ENCODE measurements around the gene DSCAML1.

Gene DSCAML1

DNA sequence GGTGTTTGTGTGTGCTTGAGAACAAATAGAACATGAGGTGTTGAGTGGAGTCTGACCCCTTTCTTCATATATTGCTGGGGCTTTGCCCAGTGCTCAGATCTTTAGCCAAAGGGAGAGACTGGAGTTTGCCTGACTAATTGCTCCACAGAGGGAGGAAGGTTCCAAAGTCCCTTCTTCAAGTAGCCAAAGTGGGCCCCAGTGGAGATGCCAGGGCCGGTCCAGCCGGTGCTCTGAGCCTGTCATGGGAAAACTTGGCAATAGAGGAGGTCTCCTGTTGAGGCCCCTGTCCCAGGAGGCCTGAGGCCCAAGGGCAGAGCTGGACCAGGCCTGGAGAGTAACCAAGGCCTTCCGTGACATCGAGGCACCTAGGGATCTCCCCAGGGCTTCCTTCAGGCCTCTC lies 112.3 kb downstream of the DSCAML1 start:
- H2AK5ac ChIP-seq (ENCODE audit: low read depth, low read length), result no peak overlapping the region
- no peak overlapping the region for H3K14ac ChIP-seq (ENCODE audit: low read length)
- no peaks in the 10 kb centered on the region for H3K9me3 ChIP-seq (replicated peaks in 1 of 2; ENCODE audit: control insufficient read depth in 2 of 2, insufficient read depth in 1 of 2, low read depth in 1 of 2, low read length in 2 of 2)
- no peak overlapping the region for H2BK120ac ChIP-seq (ENCODE audit: low read depth, low read length)
- no peak overlapping the region for H3K27ac ChIP-seq (replicated peaks; ENCODE audit: low read length)
- H3K4me2 ChIP-seq (ENCODE audit: insufficient read depth, low read length, poor library complexity, severe bottlenecking), result no peak overlapping the region
- H2BK12ac ChIP-seq (ENCODE audit: low read length), result no peak overlapping the region
- no peak overlapping the region for H3K9ac ChIP-seq (ENCODE audit: low read depth, low read length, poor library complexity)
- no peaks in the 10 kb centered on the region for H3K79me1 ChIP-seq (ENCODE audit: low read depth, low read length)
- no peak overlapping the region for H3K23ac ChIP-seq (ENCODE audit: low read depth, low read length, poor library complexity)
- no peak overlapping the region for H2BK15ac ChIP-seq (ENCODE audit: low read length)
- H3K4ac ChIP-seq (ENCODE audit: low read length), result no peak overlapping the region
- no peak overlapping the region for H4K8ac ChIP-seq (ENCODE audit: low read depth, low read length)
- no peak overlapping the region for H3K4me3 ChIP-seq (ENCODE audit: low read length in 2 of 2)
- no peak overlapping the region for H3K18ac ChIP-seq (ENCODE audit: low read length)
- no peak overlapping the region for H4K91ac ChIP-seq (ENCODE audit: low read depth, low read length, poor library complexity)
- no CpG with 5 or more reads among the region's 4 CpGs for WGBS, 2 donors (ENCODE audit: extremely low coverage in 2 of 2, insufficient read length in 2 of 2, insufficient replicate concordance in 1 of 2)
- DNase-seq (ENCODE audit: low spot score), result no peak
- H2BK5ac ChIP-seq (ENCODE audit: low read length), result no peak overlapping the region
- no peaks in the 10 kb centered on the region for H3K4me1 ChIP-seq (ENCODE audit: control insufficient read depth in 2 of 2, insufficient read depth in 1 of 2, low read depth in 1 of 2, low read length in 2 of 2)
- H3K36me3 ChIP-seq (replicated peaks in 1 of 2; ENCODE audit: control insufficient read depth in 2 of 2, insufficient read depth in 2 of 2, low read length in 2 of 2), result no peaks in the 10 kb centered on the region
- no peak overlapping the region for H2AFZ ChIP-seq (ENCODE audit: low read length)
- H3K27me3 ChIP-seq (ENCODE audit: control insufficient read depth in 3 of 3, insufficient read depth in 3 of 3, low read depth in 1 of 3, low read length in 3 of 3), result peaks cover 0 to 49% (median 0%) of the 10 kb centered on the region in 3 experiments

DNA sequence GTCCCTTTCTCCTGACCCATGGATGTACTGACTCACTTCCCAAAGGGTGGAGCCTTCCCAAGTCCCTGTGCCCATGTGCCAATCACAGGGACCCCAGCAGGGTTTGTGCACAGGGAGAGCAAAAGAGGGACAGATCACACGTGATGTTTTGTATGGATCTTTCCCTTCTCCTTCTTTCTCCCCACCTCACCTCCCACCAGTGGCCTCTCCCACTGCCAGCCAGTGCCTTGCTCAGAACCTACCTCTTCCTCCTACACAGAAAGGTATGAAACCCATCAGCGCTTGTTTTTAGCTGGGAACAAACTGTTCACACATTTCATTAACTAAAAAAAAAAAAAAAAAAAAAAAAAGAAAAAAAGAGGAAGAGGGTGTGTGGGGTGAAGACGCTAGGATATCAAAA lies 112.9 kb downstream of the DSCAML1 start:
- Histone ChIP-seq H3K4ac (ENCODE audit: low read length) (no peak overlapping the region), H3K79me1 (ENCODE audit: low read depth, low read length) (no peaks in the 10 kb centered on the region), H4K91ac (ENCODE audit: low read depth, low read length, poor library complexity) (no peak overlapping the region), H2BK5ac (ENCODE audit: low read length) (no peak overlapping the region), H3K4me3 (ENCODE audit: low read length in 2 of 2) (no peak overlapping the region), H4K8ac (ENCODE audit: low read depth, low read length) (no peak overlapping the region), H3K4me1 (ENCODE audit: control insufficient read depth in 2 of 2, insufficient read depth in 1 of 2, low read depth in 1 of 2, low read length in 2 of 2) (no peaks in the 10 kb centered on the region), H3K27me3 (ENCODE audit: control insufficient read depth in 3 of 3, insufficient read depth in 3 of 3, low read depth in 1 of 3, low read length in 3 of 3) (peaks cover 0 to 49% (median 0%) of the 10 kb centered on the region in 3 experiments), H3K9ac (ENCODE audit: low read depth, low read length, poor library complexity) (no peak overlapping the region), H3K36me3 (replicated peaks in 1 of 2; ENCODE audit: control insufficient read depth in 2 of 2, insufficient read depth in 2 of 2, low read length in 2 of 2) (no peaks in the 10 kb centered on the region), H2AFZ (ENCODE audit: low read length) (no peak overlapping the region), H3K27ac (replicated peaks; ENCODE audit: low read length) (no peak overlapping the region), H2BK120ac (ENCODE audit: low read depth, low read length) (no peak overlapping the region), H2AK5ac (ENCODE audit: low read depth, low read length) (no peak overlapping the region), H3K9me3 (replicated peaks in 1 of 2; ENCODE audit: control insufficient read depth in 2 of 2, insufficient read depth in 1 of 2, low read depth in 1 of 2, low read length in 2 of 2) (no peaks in the 10 kb centered on the region), H3K23ac (ENCODE audit: low read depth, low read length, poor library complexity) (no peak overlapping the region), H3K18ac (ENCODE audit: low read length) (no peak overlapping the region), H2BK15ac (ENCODE audit: low read length) (no peak overlapping the region), H2BK12ac (ENCODE audit: low read length) (no peak overlapping the region), H3K4me2 (ENCODE audit: insufficient read depth, low read length, poor library complexity, severe bottlenecking) (no peak overlapping the region), H3K14ac (ENCODE audit: low read length) (no peak overlapping the region)
- WGBS, 2 donors (ENCODE audit: extremely low coverage in 2 of 2, insufficient read length in 2 of 2, insufficient replicate concordance in 1 of 2), result no CpG with 5 or more reads among the region's 3 CpGs
- DNase-seq (ENCODE audit: low spot score), result no peak

DNA sequence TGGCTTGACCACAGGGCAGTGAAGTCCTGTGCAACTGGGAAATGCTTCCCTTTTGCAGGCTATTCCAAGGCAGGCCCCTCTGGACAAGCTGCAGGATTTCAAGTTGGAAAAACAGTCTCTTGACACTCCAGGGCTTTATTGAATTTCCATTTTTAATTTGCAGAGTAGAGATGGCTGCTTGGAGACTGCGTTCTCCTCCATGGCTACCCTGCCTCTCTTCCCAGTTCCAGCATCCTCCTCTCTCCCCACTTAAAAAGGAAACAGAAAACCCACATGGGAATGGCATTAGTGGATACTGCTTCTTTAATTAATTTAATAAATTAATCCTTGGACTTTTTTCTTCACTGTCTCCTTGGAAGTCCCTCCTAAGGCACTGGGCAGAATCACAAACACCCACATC lies 115.6 kb downstream of the DSCAML1 start:
- Histone ChIP-seq H3K4me2 (ENCODE audit: insufficient read depth, low read length, poor library complexity, severe bottlenecking) (no peak overlapping the region), H3K27me3 (ENCODE audit: control insufficient read depth in 3 of 3, insufficient read depth in 3 of 3, low read depth in 1 of 3, low read length in 3 of 3) (peaks cover 0 to 61% (median 0%) of the 10 kb centered on the region in 3 experiments), H2BK15ac (ENCODE audit: low read length) (no peak overlapping the region)

DNA sequence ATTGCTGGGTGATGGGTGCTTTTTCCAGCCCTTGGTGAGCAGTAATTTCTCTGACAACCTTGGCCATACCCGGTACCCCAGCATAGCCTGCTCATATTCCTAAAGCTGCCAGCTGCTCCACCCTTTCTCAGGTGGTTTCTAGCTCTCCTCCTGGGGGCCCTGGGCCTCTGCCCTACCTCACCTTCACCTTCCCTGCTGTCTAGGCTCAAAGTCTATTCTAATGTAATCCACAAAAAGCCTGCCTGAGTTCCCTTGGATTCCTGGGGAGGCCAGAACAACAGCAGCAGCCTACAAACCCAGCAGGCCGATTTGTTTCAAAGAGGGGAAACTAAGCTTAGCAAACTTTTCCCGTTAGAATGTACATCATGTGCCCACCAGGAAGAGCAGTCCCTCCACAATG lies 117.6 kb downstream of the DSCAML1 start:
- Histone ChIP-seq H2AFZ (ENCODE audit: low read length) (no peak overlapping the region), H2BK15ac (ENCODE audit: low read length) (no peak overlapping the region), H2AK5ac (ENCODE audit: low read depth, low read length) (no peak overlapping the region), H3K18ac (ENCODE audit: low read length) (no peak overlapping the region), H3K9me3 (replicated peaks in 1 of 2; ENCODE audit: control insufficient read depth in 2 of 2, insufficient read depth in 1 of 2, low read depth in 1 of 2, low read length in 2 of 2) (no peaks in the 10 kb centered on the region), H3K4me3 (ENCODE audit: low read length in 2 of 2) (no peak overlapping the region), H3K27ac (replicated peaks; ENCODE audit: low read length) (no peak overlapping the region), H3K4me2 (ENCODE audit: insufficient read depth, low read length, poor library complexity, severe bottlenecking) (no peak overlapping the region), H3K27me3 (ENCODE audit: control insufficient read depth in 3 of 3, insufficient read depth in 3 of 3, low read depth in 1 of 3, low read length in 3 of 3) (peaks cover 0 to 55% (median 0%) of the 10 kb centered on the region in 3 experiments), H3K79me1 (ENCODE audit: low read depth, low read length) (no peaks in the 10 kb centered on the region), H4K8ac (ENCODE audit: low read depth, low read length) (no peak overlapping the region), H2BK5ac (ENCODE audit: low read length) (no peak overlapping the region), H2BK120ac (ENCODE audit: low read depth, low read length) (no peak overlapping the region), H3K23ac (ENCODE audit: low read depth, low read length, poor library complexity) (no peak overlapping the region), H4K91ac (ENCODE audit: low read depth, low read length, poor library complexity) (no peak overlapping the region), H2BK12ac (ENCODE audit: low read length) (no peak overlapping the region), H3K4ac (ENCODE audit: low read length) (no peak overlapping the region), H3K9ac (ENCODE audit: low read depth, low read length, poor library complexity) (no peak overlapping the region), H3K14ac (ENCODE audit: low read length) (no peak overlapping the region), H3K4me1 (ENCODE audit: control insufficient read depth in 2 of 2, insufficient read depth in 1 of 2, low read depth in 1 of 2, low read length in 2 of 2) (peaks cover 0 to 9% of the 10 kb centered on the region in 2 donors), H3K36me3 (replicated peaks in 1 of 2; ENCODE audit: control insufficient read depth in 2 of 2, insufficient read depth in 2 of 2, low read length in 2 of 2) (no peaks in the 10 kb centered on the region)
- no peak for DNase-seq (ENCODE audit: low spot score)
- WGBS, 2 donors (ENCODE audit: extremely low coverage in 2 of 2, insufficient read length in 2 of 2, insufficient replicate concordance in 1 of 2), result no CpG with 5 or more reads among the region's 3 CpGs

More for the DNA sequence above, 115.6 kb downstream of the DSCAML1 start:
- no peaks in the 10 kb centered on the region for H3K9me3 ChIP-seq (replicated peaks in 1 of 2; ENCODE audit: control insufficient read depth in 2 of 2, insufficient read depth in 1 of 2, low read depth in 1 of 2, low read length in 2 of 2)
- H2AK5ac ChIP-seq (ENCODE audit: low read depth, low read length), result no peak overlapping the region
- H2BK120ac ChIP-seq (ENCODE audit: low read depth, low read length), result no peak overlapping the region
- H2BK12ac ChIP-seq (ENCODE audit: low read length), result no peak overlapping the region
- H3K4ac ChIP-seq (ENCODE audit: low read length), result no peak overlapping the region
- H3K79me1 ChIP-seq (ENCODE audit: low read depth, low read length), result no peaks in the 10 kb centered on the region
- no peaks in the 10 kb centered on the region for H3K36me3 ChIP-seq (replicated peaks in 1 of 2; ENCODE audit: control insufficient read depth in 2 of 2, insufficient read depth in 2 of 2, low read length in 2 of 2)
- WGBS, 2 donors (ENCODE audit: extremely low coverage in 2 of 2, insufficient read length in 2 of 2, insufficient replicate concordance in 1 of 2), result no CpG with 5 or more reads among the region's 1 CpG
- no peak overlapping the region for H4K8ac ChIP-seq (ENCODE audit: low read depth, low read length)
- H3K23ac ChIP-seq (ENCODE audit: low read depth, low read length, poor library complexity), result no peak overlapping the region
- no peak overlapping the region for H3K9ac ChIP-seq (ENCODE audit: low read depth, low read length, poor library complexity)
- no peak overlapping the region for H3K27ac ChIP-seq (replicated peaks; ENCODE audit: low read length)
- H3K4me1 ChIP-seq (ENCODE audit: control insufficient read depth in 2 of 2, insufficient read depth in 1 of 2, low read depth in 1 of 2, low read length in 2 of 2), result peaks cover 0 to 9% of the 10 kb centered on the region in 2 donors
- DNase-seq (ENCODE audit: low spot score), result no peak
- H2AFZ ChIP-seq (ENCODE audit: low read length), result no peak overlapping the region
- no peak overlapping the region for H3K18ac ChIP-seq (ENCODE audit: low read length)
- H4K91ac ChIP-seq (ENCODE audit: low read depth, low read length, poor library complexity), result no peak overlapping the region
- no peak overlapping the region for H3K4me3 ChIP-seq (ENCODE audit: low read length in 2 of 2)
- no peak overlapping the region for H2BK5ac ChIP-seq (ENCODE audit: low read length)
- H3K14ac ChIP-seq (ENCODE audit: low read length), result no peak overlapping the region
